Sciatic nerve (tissue), 2 donors: Measurements from ENCODE around the gene OMP. TPM values are rescaled to one million over a fixed set of nuclear protein-coding genes. Genes with fewer than 3 reads are reported as not detected.
A peak's percentile ranks its signal among the peaks of the same experiment; 100 is the strongest.

ENCODE experiments used
- ATAC-seq: fragments of 200-7000 bp; cut with Tn5 transposase; one replicate; pipeline ENCODE4 v1.9.1; 2020; ENCODE audit warnings: mild to moderate bottlenecking, moderate library complexity
- DNase-seq: peaks from one replicate; pipeline ENCODE4 v3.0.0-alpha.2; 2020; ENCODE audit warnings: low spot score
- intact Hi-C: fragments of 100-400 bp; cut with DNase I; formaldehyde crosslinking; loops from one replicate; pipeline ENCODE4 v1.14.2; 2022
- total RNA-seq: library from RNA; stranded (reverse); fragmentation: NEBNext Ultra II Directional; extraction: Animal tissue kit (Norgen Biotek cat#: 25700); gene quantifications from one replicate; pipeline ENCODE4 v1.2.1, GENCODE V29; 2021
- donor health status: DM: no; HTN: no; CAD: no.
- donor health status: DM: no; HTN: no; CAD: no.

Gene OMP
- total RNA-seq, 1 donor from 2014 or later: 2.8 TPM

GRCh38 chr11:77067861-77068443, 34.7 kb upstream of the OMP start:
- ATAC-seq (no peak), DNase-seq (no peak)
- intact Hi-C loops: no loop called here

- intact Hi-C loops: no loop called here
- ATAC-seq: no peak
- DNase-seq: no peak
These were observed 33.9 kb upstream of the OMP start for GRCh38 chr11:77068457-77069335.

GRCh38 chr11:77069336-77069968, 33.2 kb upstream of the OMP start:
- intact Hi-C loops: no loop called here
- no peak for ATAC-seq
- DNase-seq: no peak

- DNase-seq (no peak), ATAC-seq (no peak)
- intact Hi-C loops: no loop called here
These were observed 32.6 kb upstream of the OMP start for GRCh38 chr11:77069969-77070582.

- no peak for ATAC-seq
- intact Hi-C loops: no loop called here
- DNase-seq: no peak
These were observed 31.6 kb upstream of the OMP start for GRCh38 chr11:77071077-77071476.

- intact Hi-C loops: no loop called here
- ATAC-seq: no peak
- peak; percentile 51 for DNase-seq
These were observed 30.7 kb upstream of the OMP start for GRCh38 chr11:77071671-77072605.

DNA sequence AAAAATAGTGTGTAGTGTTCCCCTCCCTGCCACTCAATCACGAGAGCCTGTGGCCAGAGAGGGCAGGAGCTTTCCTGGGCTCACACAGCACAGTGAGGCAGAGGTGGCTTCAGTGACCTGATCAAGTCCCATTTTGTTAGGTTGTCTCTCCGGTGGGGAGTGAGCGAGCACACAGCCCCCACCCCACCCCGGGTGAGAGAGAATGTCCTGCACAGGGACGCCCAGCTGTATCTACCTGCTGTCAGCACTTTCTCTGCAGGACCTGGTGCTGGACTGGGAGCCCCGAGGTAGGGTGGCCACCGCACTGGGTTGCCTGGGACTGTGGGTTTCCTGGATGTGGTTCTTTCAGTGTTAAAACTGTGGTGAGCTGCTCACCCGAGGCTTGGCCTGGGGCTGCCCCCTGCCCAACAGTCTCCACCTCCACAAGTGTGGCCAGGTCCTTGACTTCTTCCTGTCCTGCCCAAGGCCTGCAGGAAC, 29.8 kb upstream of the OMP start:
- DNase-seq (no peak), ATAC-seq (peak; percentile 6)
- intact Hi-C loops: no loop called here

DNA sequence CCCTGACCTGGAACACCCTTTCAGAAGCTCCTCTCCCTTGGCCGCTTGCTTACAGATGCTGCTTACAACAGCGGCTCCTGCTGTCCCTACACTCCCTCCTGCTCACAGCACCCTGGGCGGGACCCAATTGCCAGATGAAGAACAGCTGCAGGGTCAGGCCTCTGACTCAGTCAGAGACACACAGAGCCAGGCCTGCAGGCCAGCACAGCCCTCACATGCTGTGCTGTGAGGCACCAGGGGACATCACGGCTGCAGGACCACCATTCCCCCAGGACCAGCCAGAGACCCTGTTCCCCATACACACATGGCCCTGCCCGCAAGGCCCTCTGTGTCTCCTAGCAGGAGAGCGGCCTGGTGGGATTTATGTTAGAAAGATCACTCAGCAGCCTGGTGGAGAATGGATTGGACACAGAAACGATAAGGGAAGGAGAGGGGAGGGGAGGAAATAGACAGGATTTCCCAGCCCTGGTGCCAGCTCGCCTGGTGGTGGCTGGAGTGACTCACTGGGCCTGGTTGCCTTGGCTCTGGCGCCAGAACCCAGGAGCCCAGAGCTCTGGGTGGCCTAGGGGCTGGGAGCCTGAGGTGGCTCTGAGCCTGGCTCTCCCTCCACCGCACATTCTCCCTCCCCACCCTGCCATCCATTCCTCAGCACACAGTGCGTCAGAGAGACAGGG, 29.2 kb upstream of the OMP start:
- ATAC-seq (peak; percentile 98), DNase-seq (peak; percentile 90)
- intact Hi-C loops: no loop called here

DNA sequence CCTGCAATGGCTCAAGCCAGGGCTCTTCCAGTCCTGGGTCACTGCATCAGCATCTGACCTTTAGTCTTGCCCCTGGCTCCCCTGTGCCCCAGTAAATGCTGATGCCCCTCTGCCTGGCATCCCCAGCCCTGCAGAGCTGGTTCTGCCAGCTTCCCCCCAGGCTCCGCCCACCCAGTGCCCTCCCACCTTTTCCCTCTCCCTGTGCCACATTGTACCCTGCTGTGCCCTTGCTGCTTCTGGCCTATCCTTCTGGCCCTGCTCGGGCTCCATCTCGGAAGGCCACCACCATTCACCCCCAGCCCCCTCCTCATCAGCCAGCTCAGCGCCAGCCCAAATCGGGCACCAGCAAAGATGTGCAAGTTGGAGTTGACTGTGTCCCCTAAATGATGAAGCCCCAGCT, 28.4 kb upstream of the OMP start:
- DNase-seq (peak; percentile 58), ATAC-seq (no peak)
- intact Hi-C loops: no loop called here

- intact Hi-C loops: loop anchor here (5.0 kb wide), 1 partner anchor 922 kb away; no protein-coding TSS in a partner anchor
- DNase-seq (peak; percentile 50), ATAC-seq (no peak)
These were observed 27.9 kb upstream of the OMP start for GRCh38 chr11:77074626-77075221.

GRCh38 chr11:77075425-77075905, 27.2 kb upstream of the OMP start:
- no peak for ATAC-seq

DNA sequence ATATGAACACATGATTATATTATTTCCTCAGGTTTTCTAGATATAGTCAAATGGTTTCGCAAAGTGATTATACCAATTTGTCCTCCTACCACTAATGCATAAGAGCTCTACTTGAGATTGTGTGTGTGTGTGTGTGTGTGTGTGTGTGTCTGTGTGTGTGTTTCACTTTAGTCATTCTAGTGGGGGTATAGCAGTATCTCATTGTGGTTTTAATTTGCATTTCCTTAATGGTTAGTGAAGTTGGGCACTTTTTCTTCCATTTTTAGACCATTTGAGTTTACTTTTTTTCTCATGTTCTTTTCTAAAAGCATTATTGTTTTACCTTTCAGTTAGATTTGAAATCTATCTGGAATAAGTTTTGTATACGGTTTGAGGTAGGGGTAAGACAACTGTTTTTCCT, 23.0 kb upstream of the OMP start:
- DNase-seq (no peak), ATAC-seq (no peak)
- intact Hi-C loops: loop anchor here (5.0 kb wide), 1 partner anchor 927 kb away; no protein-coding TSS in a partner anchor

More at GRCh38 chr11:77075425-77075905, 27.2 kb upstream of the OMP start:
- intact Hi-C loops: loop anchor here (5.0 kb wide), 1 partner anchor 923 kb away; no protein-coding TSS in a partner anchor
- no peak for DNase-seq

DNA sequence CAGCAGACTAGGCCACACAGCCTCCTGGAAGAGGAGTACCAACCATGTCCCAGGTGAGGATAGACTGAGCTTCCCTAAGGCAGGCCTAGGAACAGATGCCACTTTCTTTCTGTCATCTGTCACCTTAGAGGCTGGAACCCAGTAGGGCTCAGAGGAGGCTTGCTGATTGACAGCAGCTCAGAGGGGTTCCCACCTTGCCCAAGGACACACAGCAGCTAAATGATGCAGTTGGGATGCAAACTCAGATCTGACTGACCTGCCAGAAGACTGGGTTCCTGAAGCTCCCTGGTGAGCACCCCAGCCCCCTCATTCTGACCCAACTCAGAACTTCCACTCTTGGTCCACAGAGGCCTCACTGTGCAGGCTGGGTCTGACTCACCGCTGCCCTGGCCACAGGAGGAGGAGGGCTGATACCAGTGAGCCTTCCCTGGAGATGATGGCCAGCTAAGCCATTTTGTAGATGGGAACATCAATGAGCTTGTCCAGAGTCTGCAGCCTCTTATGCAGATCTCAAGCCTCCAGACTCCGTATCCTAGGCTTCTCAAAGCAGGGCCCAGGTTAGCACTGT, 21.9 kb upstream of the OMP start:
- DNase-seq (no peak), ATAC-seq (no peak)
- intact Hi-C loops: no loop called here

GRCh38 chr11:77081381-77081851, 21.2 kb upstream of the OMP start:
- no peak for ATAC-seq
- intact Hi-C loops: no loop called here
- DNase-seq: peak; percentile 49

GRCh38 chr11:77081976-77082836, 20.4 kb upstream of the OMP start:
- intact Hi-C loops: no loop called here
- DNase-seq (peak; percentile 37), ATAC-seq (peak; percentile 27)
